ENCODE results near the gene ACTL6B. TPM values are rescaled to one million over a fixed set of nuclear protein-coding genes. Genes with fewer than 3 reads are reported as not detected.
A peak's percentile ranks its signal among the peaks of the same experiment; 100 is the strongest.

Gene ACTL6B
- polyA plus RNA-seq, 1 of the 3 experiments (the other 2 are of a cell fraction), result 0.67 TPM

- no peaks in the 10 kb centered on the region for H3K27me3 ChIP-seq (ENCODE audit: insufficient read depth)
- peaks cover 30 to 51% of the 10 kb centered on the region in 2 experiments for H3K36me3 ChIP-seq (replicated peaks in 1 of 2; ENCODE audit: control insufficient read depth in 1 of 2, insufficient read depth in 2 of 2, low read length in 1 of 2)
- POLR2A ChIA-PET, result interaction anchor here (0.9 to 6.3 kb wide), 7 partner anchors 14 to 74 kb away, joined by 3 to 23 read pairs (median 6); partner anchors contain the start of genes GIGYF1, MOSPD3 and PCOLCE
- WGBS (ENCODE audit: low lambda C conversion rate), result 90% methylated on average over 22 of the region's 23 CpGs
- peak overlapping the region; percentile 66 to 90; a peak in 3 of 4 replicates for H3K27ac ChIP-seq (ENCODE audit: low read depth in 2 of 2, low read length in 1 of 2)
- H3F3A ChIP-seq (replicated peaks; ENCODE audit: insufficient read depth), result peaks cover 47% of the 10 kb centered on the region
- peaks cover 49% of the 10 kb centered on the region for H3K79me2 ChIP-seq (ENCODE audit: insufficient read depth)
- peak overlapping the region; percentile 95 for H3K4me2 ChIP-seq
- peak overlapping the region; percentile 83 to 98 for H3K4me3 ChIP-seq (ENCODE audit: low read depth in 2 of 2, low read length in 1 of 2)
- peaks cover 49% of the 10 kb centered on the region for H4K20me1 ChIP-seq (ENCODE audit: insufficient read depth)
- peaks cover 0 to 35% of the 10 kb centered on the region in 2 experiments; a peak in 1 of 4 replicates for H3K4me1 ChIP-seq (ENCODE audit: control insufficient read depth in 1 of 2, insufficient read depth in 2 of 2, low read depth in 1 of 2, low read length in 1 of 2)
- H2AFZ ChIP-seq (ENCODE audit: low read depth), result no peak overlapping the region
- H3K9ac ChIP-seq, result peak overlapping the region; percentile 87; the same call in 1 of the 2 replicates
- CTCF ChIA-PET, result interaction anchor here (0.8 to 10.5 kb wide), 11 partner anchors 16 to 196 kb away, joined by 3 to 227 read pairs (median 5); partner anchors contain the start of genes EPO, GIGYF1 and SLC12A9
- no peak for DNase-seq
- H3K9me3 ChIP-seq, result no peaks in the 10 kb centered on the region
- H3K9me2 ChIP-seq, result no peaks in the 10 kb centered on the region
- TF ChIP-seq RAD21 (IDR thresholded peaks at IDR 0.05; ENCODE audit: low read length) (no peak), TEAD4 (IDR thresholded peaks at IDR 0.05; ENCODE audit: borderline replicate concordance, insufficient read depth) (no peak), POLR2AphosphoS5 (IDR thresholded peaks at IDR 0.05; ENCODE audit: low read depth, low read length) (peak; percentile 8; the same call in 1 of the 2 replicates)
These were observed 20.5 kb upstream of the ACTL6B start for GRCh38 chr7:100676501-100677306.

DNA sequence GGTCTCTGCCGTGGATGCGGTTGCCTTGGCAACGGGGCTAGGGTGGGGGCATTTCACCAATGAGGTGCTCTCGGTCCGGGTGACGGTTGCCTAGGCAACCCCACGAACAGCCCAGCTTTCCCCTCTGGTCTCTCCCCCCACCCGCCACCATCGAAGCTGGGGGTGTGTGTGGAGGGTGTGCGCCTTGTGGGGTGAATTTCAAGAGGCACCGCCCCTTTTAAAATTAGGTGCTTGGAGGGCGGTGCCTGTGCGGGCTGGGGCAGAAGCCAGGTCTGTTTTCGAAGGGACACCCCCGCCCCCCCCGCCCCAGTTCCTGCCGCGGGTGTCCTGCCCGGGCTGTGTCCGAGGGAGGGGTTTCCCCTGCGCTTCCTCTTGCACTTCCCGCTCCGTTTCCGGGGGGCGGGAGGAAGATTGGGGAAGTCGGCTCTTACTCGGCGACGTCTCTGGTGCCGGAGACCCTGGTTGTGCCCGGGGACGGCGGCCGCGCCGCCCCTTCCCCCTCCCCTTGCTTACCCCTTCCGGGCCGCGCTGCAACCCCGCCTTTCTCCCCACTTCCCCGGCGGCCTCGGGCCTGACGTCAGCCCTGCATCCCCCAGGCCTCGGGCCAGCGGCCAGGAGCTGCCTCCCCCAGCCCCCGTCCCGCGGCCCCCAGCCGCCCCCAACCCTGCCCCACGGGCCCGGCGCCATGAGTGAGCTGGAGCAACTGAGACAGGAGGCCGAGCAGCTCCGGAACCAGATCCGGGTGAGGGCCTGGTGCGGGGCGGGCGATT is 19.5 kb upstream of the ACTL6B start:
- TF ChIP-seq MEF2A (IDR thresholded peaks at IDR 0.05; ENCODE audit: borderline replicate concordance, low read depth) (no peak), SIN3A (IDR thresholded peaks at IDR 0.05; ENCODE audit: borderline replicate concordance, low read depth, low read length) (peak; percentile 89), JUND (IDR thresholded peaks at IDR 0.05) (no peak), FOXM1 (IDR thresholded peaks at IDR 0.05; ENCODE audit: low read depth) (no peak), RFX5 (IDR thresholded peaks at IDR 0.05; ENCODE audit: low read length) (0 out of 2 replicates have a peak, but pooled peaks have one; percentile 50), RAD21 (IDR thresholded peaks at IDR 0.05; ENCODE audit: low read length) (no peak), MXI1 (IDR thresholded peaks at IDR 0.05; ENCODE audit: low read depth, low read length) (peak; percentile 64), CHD2 (IDR thresholded peaks at IDR 0.05; ENCODE audit: low read length, partially characterized antibody) (peak; percentile 21), FOXJ3 (CRISPR knock-in tag; IDR thresholded peaks at IDR 0.05) (no peak), ELF1 (IDR thresholded peaks at IDR 0.05) (peak; percentile 60), NFIC (IDR thresholded peaks at IDR 0.05; ENCODE audit: borderline replicate concordance) (peak; percentile 13; the same call in 1 of the 2 replicates), TCF12 (IDR thresholded peaks at IDR 0.05) (no peak), GABPA (IDR thresholded peaks at IDR 0.05; ENCODE audit: low read depth) (peak; percentile 72), TAF1 (IDR thresholded peaks at IDR 0.05; ENCODE audit: borderline replicate concordance, low read depth, low read length) (peak; percentile 12; the same call in 1 of the 2 replicates)
- TF ChIP-seq, protein P1, sequence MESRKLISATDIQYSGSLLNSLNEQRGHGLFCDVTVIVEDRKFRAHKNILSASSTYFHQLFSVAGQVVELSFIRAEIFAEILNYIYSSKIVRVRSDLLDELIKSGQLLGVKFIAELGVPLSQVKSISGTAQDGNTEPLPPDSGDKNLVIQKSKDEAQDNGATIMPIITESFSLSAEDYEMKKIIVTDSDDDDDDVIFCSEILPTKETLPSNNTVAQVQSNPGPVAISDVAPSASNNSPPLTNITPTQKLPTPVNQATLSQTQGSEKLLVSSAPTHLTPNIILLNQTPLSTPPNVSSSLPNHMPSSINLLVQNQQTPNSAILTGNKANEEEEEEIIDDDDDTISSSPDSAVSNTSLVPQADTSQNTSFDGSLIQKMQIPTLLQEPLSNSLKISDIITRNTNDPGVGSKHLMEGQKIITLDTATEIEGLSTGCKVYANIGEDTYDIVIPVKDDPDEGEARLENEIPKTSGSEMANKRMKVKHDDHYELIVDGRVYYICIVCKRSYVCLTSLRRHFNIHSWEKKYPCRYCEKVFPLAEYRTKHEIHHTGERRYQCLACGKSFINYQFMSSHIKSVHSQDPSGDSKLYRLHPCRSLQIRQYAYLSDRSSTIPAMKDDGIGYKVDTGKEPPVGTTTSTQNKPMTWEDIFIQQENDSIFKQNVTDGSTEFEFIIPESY (IDR thresholded peaks at IDR 0.05; ENCODE audit: borderline replicate concordance, low read depth), result no peak
- TF ChIP-seq, protein P2, sequence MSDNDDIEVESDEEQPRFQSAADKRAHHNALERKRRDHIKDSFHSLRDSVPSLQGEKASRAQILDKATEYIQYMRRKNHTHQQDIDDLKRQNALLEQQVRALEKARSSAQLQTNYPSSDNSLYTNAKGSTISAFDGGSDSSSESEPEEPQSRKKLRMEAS (IDR thresholded peaks at IDR 0.05; ENCODE audit: low read depth), result peak; percentile 39; the same call in 1 of the 2 replicates
- H3K27ac ChIP-seq (ENCODE audit: low read depth in 2 of 2, low read length in 1 of 2), result peak overlapping the region; percentile 66 to 90; a peak in 3 of 4 replicates
- no peaks in the 10 kb centered on the region for H3K9me3 ChIP-seq
- H3K79me2 ChIP-seq (ENCODE audit: insufficient read depth), result peaks cover 49% of the 10 kb centered on the region
- H3K9ac ChIP-seq, result peak overlapping the region; percentile 87; the same call in 1 of the 2 replicates
- DNase-seq, result peak; percentile 96
- peaks cover 23 to 41% of the 10 kb centered on the region in 2 experiments for H3K36me3 ChIP-seq (replicated peaks in 1 of 2; ENCODE audit: control insufficient read depth in 1 of 2, insufficient read depth in 2 of 2, low read length in 1 of 2)
- H3K27me3 ChIP-seq (ENCODE audit: insufficient read depth), result no peaks in the 10 kb centered on the region
- H3F3A ChIP-seq (replicated peaks; ENCODE audit: insufficient read depth), result peaks cover 48% of the 10 kb centered on the region
- H3K4me2 ChIP-seq, result peak overlapping the region; percentile 95
- POLR2A ChIA-PET, result interaction anchor here (0.6 to 6.3 kb wide), 6 partner anchors 15 to 73 kb away, joined by 3 to 23 read pairs (median 8); partner anchors contain the start of genes GIGYF1, MOSPD3 and PCOLCE
- H3K4me1 ChIP-seq (ENCODE audit: control insufficient read depth in 1 of 2, insufficient read depth in 2 of 2, low read depth in 1 of 2, low read length in 1 of 2), result peaks cover 0 to 35% of the 10 kb centered on the region in 2 experiments; a peak in 1 of 4 replicates
- no peak overlapping the region for H2AFZ ChIP-seq (ENCODE audit: low read depth)
- H4K20me1 ChIP-seq (ENCODE audit: insufficient read depth), result peaks cover 49% of the 10 kb centered on the region
- 19% methylated on average over 33 of the region's 59 CpGs for WGBS (ENCODE audit: low lambda C conversion rate)
- no peaks in the 10 kb centered on the region for H3K9me2 ChIP-seq
- peak overlapping the region; percentile 83 to 98 for H3K4me3 ChIP-seq (ENCODE audit: low read depth in 2 of 2, low read length in 1 of 2)
- CTCF ChIA-PET, result interaction anchor here (0.6 to 10.5 kb wide), 10 partner anchors 17 to 195 kb away, joined by 3 to 227 read pairs (median 4); partner anchors contain the start of genes GIGYF1, POP7 and SLC12A9
